Left lung (tissue), 10 donors: ENCODE data around the gene TTC1. TPM values are rescaled to one million over a fixed set of nuclear protein-coding genes. Genes with fewer than 3 reads are reported as not detected.

ENCODE experiments used
- ATAC-seq: fragments of 200-7000 bp; cut with Tn5 transposase; one replicate; pipeline ENCODE4 v1.9.1; 2020; ENCODE audit warnings: moderate library complexity
- DNase-seq, 4 donors: peaks; one replicate each; pipeline ENCODE4 v3.0.0-alpha.2; 2013 to 2020
- H3K27ac ChIP-seq, 2 donors: fragments of 200-600 bp; sonication (generic) in 1 of 2; one replicate each; pipeline versions ENCODE4 v1.5.0 to v1.8.0; 2020 to 2021
- H3K27me3 ChIP-seq, 2 donors: fragments of 200-600 bp; sonication (generic) in 1 of 2; one replicate each; pipeline versions ENCODE4 v1.5.0 to v1.8.0; 2020 to 2021
- H3K36me3 ChIP-seq, 2 donors: fragments of 200-600 bp; sonication (generic) in 1 of 2; one replicate each; pipeline versions ENCODE4 v1.5.0 to v1.8.0; 2020 to 2021
- H3K4me1 ChIP-seq, 2 donors: fragments of 200-600 bp; one replicate each; pipeline ENCODE4 v1.8.0; 2021
- H3K4me3 ChIP-seq, 2 donors: fragments of 200-600 bp; sonication (generic) in 1 of 2; one replicate each; pipeline versions ENCODE4 v1.5.0 to v1.8.0; 2020 to 2021; ENCODE audit warnings: mild to moderate bottlenecking in 1 of 2
- H3K9me3 ChIP-seq, 2 donors: fragments of 200-600 bp; sonication (generic) in 1 of 2; one replicate each; pipeline versions ENCODE4 v1.5.0 to v1.8.0; 2020 to 2021
- intact Hi-C, 2 donors: fragments of 100-400 bp; cut with DNase I; formaldehyde crosslinking; loops; one replicate each; pipeline versions ENCODE4 v1.11.2 to v1.14.2; 2022
- polyA plus RNA-seq, 6 donors: library from polyadenylated mRNA; unstranded; fragments of 120-200 nt; gene quantifications; one replicate each; pipeline ENCODE4 v1.2.1, GENCODE V29; 2013; ENCODE audit not compliant: insufficient read length in 6 of 6
- total RNA-seq, 2 donors: library from RNA; stranded (reverse); fragmentation: NEBNext Ultra II Directional; extraction: Animal tissue kit (Norgen Biotek cat#: 25700); gene quantifications; one replicate each; pipeline ENCODE4 v1.2.1, GENCODE V29; 2021
- TF ChIP-seq, protein P1 (sequence below), 2 donors: fragments of 200-600 bp; sonication (generic) in 1 of 2; IDR thresholded peaks; one replicate each; pipeline versions ENCODE4 v1.5.0 to v1.8.0; 2021; ENCODE audit warnings: antibody characterized with exemption in 2 of 2
- donor health status: DM: no; HTN: yes; CAD: no.
- donor health status: DM: no; HTN: no; CAD: no.

Gene TTC1
- total and polyA plus RNA-seq, 8 donors = 43.1 to 58.5 (median 53.5) TPM

DNA sequence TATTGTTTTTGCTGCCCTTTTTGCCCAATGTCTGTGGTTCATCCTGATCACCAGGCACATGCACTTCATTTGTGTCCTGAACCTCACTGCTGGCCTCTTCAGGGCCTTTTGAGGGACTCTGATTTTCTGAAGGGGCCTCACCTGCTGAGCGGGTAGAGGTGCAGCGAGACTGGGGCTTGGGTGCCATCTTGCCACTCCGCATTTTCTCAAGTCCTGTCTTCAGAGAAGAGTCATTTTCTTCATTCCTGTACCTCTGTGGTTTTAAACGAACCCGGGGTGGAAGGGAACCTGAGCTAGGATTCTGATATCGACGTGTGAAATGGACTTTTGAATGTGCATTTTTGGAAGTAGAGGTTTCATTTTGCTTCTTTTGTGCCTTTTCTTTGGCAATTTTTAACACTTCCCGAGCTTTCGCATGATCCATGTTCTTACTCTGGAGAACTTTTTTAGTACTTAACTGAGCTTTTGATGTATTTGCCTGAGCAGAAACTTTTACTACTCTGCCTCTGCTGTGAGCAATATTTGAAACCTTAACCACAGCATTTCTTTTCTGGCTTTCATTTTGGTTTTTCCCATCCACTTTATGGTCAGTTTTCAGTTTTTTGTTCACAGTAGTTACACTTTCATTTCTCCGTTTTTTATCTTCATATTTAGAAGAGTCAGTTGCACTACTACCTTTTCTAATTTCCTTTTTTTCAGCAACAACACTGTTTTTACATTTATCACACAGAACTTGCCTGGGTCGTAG is 84.2 kb downstream of the TTC1 start:
- peaks cover 0 to 23% of the 10 kb centered on the region in 2 donors for H3K36me3 ChIP-seq
- H3K27ac ChIP-seq = no peak overlapping the region
- TF ChIP-seq, protein P1, sequence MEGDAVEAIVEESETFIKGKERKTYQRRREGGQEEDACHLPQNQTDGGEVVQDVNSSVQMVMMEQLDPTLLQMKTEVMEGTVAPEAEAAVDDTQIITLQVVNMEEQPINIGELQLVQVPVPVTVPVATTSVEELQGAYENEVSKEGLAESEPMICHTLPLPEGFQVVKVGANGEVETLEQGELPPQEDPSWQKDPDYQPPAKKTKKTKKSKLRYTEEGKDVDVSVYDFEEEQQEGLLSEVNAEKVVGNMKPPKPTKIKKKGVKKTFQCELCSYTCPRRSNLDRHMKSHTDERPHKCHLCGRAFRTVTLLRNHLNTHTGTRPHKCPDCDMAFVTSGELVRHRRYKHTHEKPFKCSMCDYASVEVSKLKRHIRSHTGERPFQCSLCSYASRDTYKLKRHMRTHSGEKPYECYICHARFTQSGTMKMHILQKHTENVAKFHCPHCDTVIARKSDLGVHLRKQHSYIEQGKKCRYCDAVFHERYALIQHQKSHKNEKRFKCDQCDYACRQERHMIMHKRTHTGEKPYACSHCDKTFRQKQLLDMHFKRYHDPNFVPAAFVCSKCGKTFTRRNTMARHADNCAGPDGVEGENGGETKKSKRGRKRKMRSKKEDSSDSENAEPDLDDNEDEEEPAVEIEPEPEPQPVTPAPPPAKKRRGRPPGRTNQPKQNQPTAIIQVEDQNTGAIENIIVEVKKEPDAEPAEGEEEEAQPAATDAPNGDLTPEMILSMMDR (IDR thresholded peaks at IDR 0.05) = no peak
- no peaks in the 10 kb centered on the region for H3K27me3 ChIP-seq
- H3K9me3 ChIP-seq = no peaks in the 10 kb centered on the region
- DNase-seq (no peak), ATAC-seq (no peak)
- H3K4me1 ChIP-seq = peaks cover 5 to 19% of the 10 kb centered on the region in 2 donors
- intact Hi-C loops = no loop called here
- H3K4me3 ChIP-seq = no peak overlapping the region

DNA sequence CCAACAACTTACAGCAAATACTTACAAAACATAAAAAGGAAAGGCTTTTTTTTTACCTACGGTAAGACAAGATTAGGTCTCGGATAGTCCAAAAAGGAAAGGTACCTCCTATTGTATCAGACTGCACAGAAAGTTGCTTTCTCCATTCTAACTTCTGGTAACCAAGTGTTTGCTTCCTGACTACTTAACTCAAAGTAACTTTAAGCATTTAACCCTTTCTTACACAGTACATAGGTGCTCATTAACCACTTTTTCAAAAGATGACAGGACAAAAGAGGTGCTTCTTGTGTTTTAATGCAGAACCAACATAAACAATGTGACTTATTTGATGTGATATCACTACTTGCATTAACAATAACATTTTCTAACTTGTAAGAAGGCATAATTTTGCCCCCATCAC is 87.2 kb downstream of the TTC1 start:
- Histone ChIP-seq H3K4me1 (peaks cover 6 to 15% of the 10 kb centered on the region in 2 donors), H3K9me3 (no peaks in the 10 kb centered on the region), H3K27ac (peak overlapping the region in 1 of 2 donors; percentile 3), H3K27me3 (no peaks in the 10 kb centered on the region), H3K36me3 (peaks cover 0 to 34% of the 10 kb centered on the region in 2 donors), H3K4me3 (no peak overlapping the region)
- no peak for DNase-seq
- TF ChIP-seq, protein P1 (IDR thresholded peaks at IDR 0.05) = no peak
- peak; percentile 70 for ATAC-seq
- intact Hi-C loops = no loop called here

DNA sequence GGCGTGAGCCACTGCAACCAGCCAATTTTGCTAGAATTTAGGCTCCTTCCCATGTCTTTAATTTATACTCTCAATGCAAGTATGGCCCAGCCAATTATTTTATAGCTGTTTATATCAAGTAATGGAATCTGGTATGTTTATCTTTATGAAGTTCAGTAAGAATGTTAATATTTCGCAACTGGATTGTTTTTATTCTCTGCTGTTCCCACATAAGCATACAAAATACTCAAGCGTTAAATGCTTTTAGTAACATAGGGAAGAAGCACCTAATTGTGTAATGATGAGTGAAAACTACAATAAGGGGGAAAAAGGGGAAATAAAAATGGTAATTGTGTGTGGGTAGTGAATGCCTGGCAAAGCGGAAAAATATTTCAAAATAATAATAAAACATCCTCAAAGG is 89.1 kb downstream of the TTC1 start:
- no peak overlapping the region for H3K27ac ChIP-seq
- DNase-seq (peak in 2 of 4 donors; percentile 53 to 55), ATAC-seq (peak; percentile 13)
- intact Hi-C loops = no loop called here
- H3K9me3 ChIP-seq = no peaks in the 10 kb centered on the region
- H3K27me3 ChIP-seq = no peaks in the 10 kb centered on the region
- H3K4me3 ChIP-seq = no peak overlapping the region
- peaks cover 6 to 30% of the 10 kb centered on the region in 2 donors for H3K4me1 ChIP-seq
- TF ChIP-seq, protein P1 (IDR thresholded peaks at IDR 0.05) = no peak
- peaks cover 0 to 23% of the 10 kb centered on the region in 2 donors for H3K36me3 ChIP-seq

DNA sequence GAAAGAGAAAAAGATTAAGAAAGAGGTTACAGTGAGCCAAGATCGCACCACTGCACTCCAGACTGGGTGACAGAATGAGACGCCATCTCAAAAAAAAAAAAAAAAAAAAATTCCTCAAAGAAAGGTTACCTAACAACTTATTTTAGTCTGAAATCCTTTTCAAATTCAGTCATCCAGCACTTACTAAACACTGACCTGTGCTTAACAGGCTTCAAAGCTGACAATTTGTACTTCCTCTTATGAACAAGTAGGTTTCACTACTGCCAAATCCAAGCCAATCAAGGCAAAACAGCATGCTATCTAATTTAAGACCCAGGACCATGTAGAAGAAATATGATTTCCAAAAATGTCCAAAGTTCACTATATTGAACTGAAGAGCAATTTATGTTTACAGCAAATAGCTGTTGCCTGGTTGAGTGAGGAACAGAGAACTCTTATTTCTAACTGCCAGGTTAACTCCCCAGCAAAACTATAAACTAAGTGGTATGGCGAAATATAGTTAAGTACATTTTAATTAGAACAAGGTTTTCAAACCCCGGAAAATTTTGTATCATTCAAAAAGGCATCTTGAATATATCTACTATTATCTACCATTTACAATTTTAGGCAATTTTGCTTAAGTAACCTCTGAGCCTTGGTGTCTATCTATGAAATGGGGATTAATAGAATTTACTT is 96.9 kb downstream of the TTC1 start:
- Histone ChIP-seq H3K4me1 (peaks cover 0 to 43% of the 10 kb centered on the region in 2 donors), H3K4me3 (no peak overlapping the region), H3K27me3 (no peaks in the 10 kb centered on the region), H3K27ac (peak overlapping the region; percentile 9 to 30), H3K36me3 (peaks cover 0 to 31% of the 10 kb centered on the region in 2 donors), H3K9me3 (no peaks in the 10 kb centered on the region)
- peak in 2 of 4 donors; percentile 24 to 33 for DNase-seq
- intact Hi-C loops = no loop called here
- peak; percentile 87 for ATAC-seq
- TF ChIP-seq, protein P1 (IDR thresholded peaks at IDR 0.05) = no peak

DNA sequence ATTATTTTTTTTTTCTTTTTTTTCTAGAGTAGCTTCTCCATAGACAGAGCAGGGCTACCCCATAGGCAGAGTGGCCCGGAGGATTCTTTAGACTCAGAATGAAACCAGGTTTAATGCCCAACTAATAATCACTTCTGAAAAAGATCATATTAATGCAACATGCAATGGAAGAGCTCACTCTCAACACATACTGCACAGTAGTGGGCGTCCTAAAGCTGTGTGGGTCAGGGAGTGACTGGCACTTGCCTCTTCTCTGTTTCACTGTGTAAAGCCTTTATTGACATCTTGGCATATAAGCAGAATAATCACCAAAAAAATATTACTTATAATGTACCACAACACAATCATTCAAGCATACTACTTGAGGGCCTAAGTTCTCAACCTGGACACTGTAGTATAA is 99.2 kb downstream of the TTC1 start:
- no peak for ATAC-seq
- Histone ChIP-seq H3K4me1 (peaks cover 0 to 27% of the 10 kb centered on the region in 2 donors), H3K27me3 (no peaks in the 10 kb centered on the region), H3K27ac (no peak overlapping the region), H3K4me3 (no peak overlapping the region), H3K9me3 (no peaks in the 10 kb centered on the region), H3K36me3 (peaks cover 0 to 45% of the 10 kb centered on the region in 2 donors)
- TF ChIP-seq, protein P1 (IDR thresholded peaks at IDR 0.05) = no peak
- intact Hi-C loops = no loop called here
- DNase-seq = no peak
